Neural crest cell (in vitro differentiated cells): Measurements from ENCODE around the gene MCRIP1. TPM values are rescaled to one million over a fixed set of nuclear protein-coding genes. Genes with fewer than 3 reads are reported as not detected.

Experiments
- DNase-seq: peaks from one replicate; pipeline ENCODE4 v3.0.0; 2021; ENCODE audit warnings: low read depth, mixed read lengths, low spot score
- H3K27ac Mint-ChIP-seq: one replicate; pipeline ENCODE4 v1.8.0; 2021; ENCODE audit warnings: mild to moderate bottlenecking, mixed read lengths; ENCODE audit not compliant: unreplicated experiment
- H3K27me3 Mint-ChIP-seq: 2 replicates; pipeline ENCODE4 v1.8.0; 2021; ENCODE audit warnings: low read depth, mild to moderate bottlenecking, mixed read lengths
- H3K36me3 Mint-ChIP-seq: 2 replicates; pipeline ENCODE4 v1.8.0; 2021; ENCODE audit warnings: low read depth, mild to moderate bottlenecking, mixed read lengths
- H3K4me1 Mint-ChIP-seq: 2 replicates; pipeline ENCODE4 v1.8.0; 2021; ENCODE audit warnings: mixed read lengths
- H3K4me3 Mint-ChIP-seq: one replicate; pipeline ENCODE4 v1.8.0; 2021; ENCODE audit warnings: mild to moderate bottlenecking, mixed read lengths
- H3K9me3 Mint-ChIP-seq: 2 replicates; pipeline ENCODE4 v1.8.0; 2021; ENCODE audit warnings: mixed read lengths
- CTCF ChIP-seq: fragments of 200-600 bp; sonication (generic); conservative IDR thresholded peaks from 2 replicates; pipeline ENCODE4 v1.5.0; 2021; ENCODE audit warnings: antibody characterized with exemption, mild to moderate bottlenecking
- total RNA-seq: library from RNA; stranded (reverse); gene quantifications from 2 replicates; pipeline ENCODE4 v1.2.1, GENCODE V29; 2021

Gene MCRIP1
- total RNA-seq, 1 donor from 2014 or later: 200 TPM

GRCh38 chr17:81811705-81812570, 21.2 kb downstream of the MCRIP1 start:
- Mint-ChIP-seq H3K4me1 (peaks cover 4% of the 10 kb centered on the region), H3K4me3 (no peak overlapping the region), H3K27me3 (peaks cover 35% of the 10 kb centered on the region), H3K27ac (no peak overlapping the region), H3K36me3 (no peaks in the 10 kb centered on the region), H3K9me3 (no peaks in the 10 kb centered on the region)
- DNase-seq: no peak
- no peak for TF ChIP-seq CTCF

- H3K27ac Mint-ChIP-seq: no peak overlapping the region
- DNase-seq: no peak
- no peaks in the 10 kb centered on the region for H3K9me3 Mint-ChIP-seq
- peaks cover 38% of the 10 kb centered on the region for H3K27me3 Mint-ChIP-seq
- no peaks in the 10 kb centered on the region for H3K36me3 Mint-ChIP-seq
- peaks cover 2% of the 10 kb centered on the region for H3K4me1 Mint-ChIP-seq
- TF ChIP-seq CTCF: no peak
- H3K4me3 Mint-ChIP-seq: no peak overlapping the region
These were observed 22.0 kb downstream of the MCRIP1 start for GRCh38 chr17:81810892-81811704.

GRCh38 chr17:81810476-81810875, 22.6 kb downstream of the MCRIP1 start:
- H3K27me3 Mint-ChIP-seq: peaks cover 43% of the 10 kb centered on the region
- no peak for DNase-seq
- no peaks in the 10 kb centered on the region for H3K9me3 Mint-ChIP-seq
- no peak for TF ChIP-seq CTCF
- H3K36me3 Mint-ChIP-seq: no peaks in the 10 kb centered on the region
- no peak overlapping the region for H3K4me3 Mint-ChIP-seq
- H3K4me1 Mint-ChIP-seq: no peaks in the 10 kb centered on the region
- no peak overlapping the region for H3K27ac Mint-ChIP-seq

GRCh38 chr17:81809556-81809998, 23.5 kb downstream of the MCRIP1 start:
- H3K4me3 Mint-ChIP-seq: no peak overlapping the region
- DNase-seq: no peak
- TF ChIP-seq CTCF: no peak

GRCh38 chr17:81808778-81809555, 24.1 kb downstream of the MCRIP1 start:
- no peak for DNase-seq
- Mint-ChIP-seq H3K27ac (no peak overlapping the region), H3K4me1 (no peaks in the 10 kb centered on the region), H3K9me3 (no peaks in the 10 kb centered on the region), H3K36me3 (no peaks in the 10 kb centered on the region), H3K27me3 (peaks cover 49% of the 10 kb centered on the region), H3K4me3 (no peak overlapping the region)
- TF ChIP-seq CTCF: no peak

More at GRCh38 chr17:81809556-81809998, 23.5 kb downstream of the MCRIP1 start:
- peaks cover 49% of the 10 kb centered on the region for H3K27me3 Mint-ChIP-seq
- no peaks in the 10 kb centered on the region for H3K4me1 Mint-ChIP-seq
- no peak overlapping the region for H3K27ac Mint-ChIP-seq
- H3K36me3 Mint-ChIP-seq: no peaks in the 10 kb centered on the region
- H3K9me3 Mint-ChIP-seq: no peaks in the 10 kb centered on the region
